ENCODE data around the gene ZNF552. TPM values are rescaled to one million over a fixed set of nuclear protein-coding genes. Genes with fewer than 3 reads are reported as not detected.
"Not testable (repeated sequence)": the region's sequence is repeated elsewhere in the genome, so short reads cannot be mapped to it uniquely, and the experiment has no call there.

Gene ZNF552
- total RNA-seq, 2 experiments from 2014 or later: 6.5 to 6.7 TPM

GRCh38 chr19:57802269-57802668 is 12.4 kb downstream of the ZNF552 start:
- Mint-ChIP-seq H3K27me3 (no peaks in the 10 kb centered on the region), H3K27ac (peak overlapping the region; percentile 3), H3K4me3 (no peak overlapping the region), H3K4me1 (ENCODE audit: low read depth) (peaks cover 26% of the 10 kb centered on the region), H3K9me3 (no peaks in the 10 kb centered on the region), H3K36me3 (ENCODE audit: low read depth) (peaks cover 32% of the 10 kb centered on the region)
- no peak for DNase-seq
- no peak for ATAC-seq
- no peak for TF ChIP-seq CTCF (IDR thresholded peaks at IDR 0.05)
- ChIA-PET POLR2A (interaction anchor here (0.6 kb wide), 2 partner anchors 21 to 81 kb away, joined by 3 to 4 read pairs; no protein-coding TSS in a partner anchor), CTCF (no interaction called here)
- intact Hi-C loops (cut with micrococcal nuclease): no loop called here

- H3K9me3 Mint-ChIP-seq: no peaks in the 10 kb centered on the region
- H3K27ac Mint-ChIP-seq: no peak overlapping the region
- TF ChIP-seq CTCF (IDR thresholded peaks at IDR 0.05): no peak
- ChIA-PET CTCF (interaction anchor here (0.6 kb wide), 1 partner anchor 124 kb away, joined by 3 read pairs; no protein-coding TSS in a partner anchor), POLR2A (interaction anchor here (0.9 to 1.4 kb wide), 3 partner anchors 9 to 21 kb away, joined by 3 to 4 read pairs (median 3); partner anchors contain the start of gene ZNF552)
- DNase-seq (no peak), ATAC-seq (no peak)
- intact Hi-C loops (cut with micrococcal nuclease): no loop called here
- peaks cover 26% of the 10 kb centered on the region for H3K4me1 Mint-ChIP-seq (ENCODE audit: low read depth)
- no peaks in the 10 kb centered on the region for H3K27me3 Mint-ChIP-seq
- peaks cover 34% of the 10 kb centered on the region for H3K36me3 Mint-ChIP-seq (ENCODE audit: low read depth)
- H3K4me3 Mint-ChIP-seq: no peak overlapping the region
These were observed 14.0 kb downstream of the ZNF552 start for GRCh38 chr19:57800696-57801095.

- H3K4me1 Mint-ChIP-seq (ENCODE audit: low read depth): not testable (repeated sequence)
These were observed 18.1 kb downstream of the ZNF552 start for GRCh38 chr19:57796580-57796979.

GRCh38 chr19:57789288-57789687 is 25.4 kb downstream of the ZNF552 start:
- intact Hi-C loops (cut with micrococcal nuclease): no loop called here
- H3K4me1 Mint-ChIP-seq (ENCODE audit: low read depth): peaks cover 5% of the 10 kb centered on the region
- ChIA-PET POLR2A (no interaction called here), CTCF (no interaction called here)
- TF ChIP-seq CTCF (IDR thresholded peaks at IDR 0.05): no peak
- no peak overlapping the region for H3K27ac Mint-ChIP-seq
- no peaks in the 10 kb centered on the region for H3K27me3 Mint-ChIP-seq
- no peak for DNase-seq
- no peak for ATAC-seq
- H3K36me3 Mint-ChIP-seq (ENCODE audit: low read depth): peaks cover 85% of the 10 kb centered on the region
- no peak overlapping the region for H3K4me3 Mint-ChIP-seq
- H3K9me3 Mint-ChIP-seq: peaks cover 40% of the 10 kb centered on the region

More at GRCh38 chr19:57796580-57796979, 18.1 kb downstream of the ZNF552 start:
- DNase-seq; POLR2A ChIA-PET; H3K27me3 Mint-ChIP-seq; intact Hi-C loops (cut with micrococcal nuclease); ATAC-seq; H3K4me3 Mint-ChIP-seq; CTCF ChIA-PET; H3K9me3 Mint-ChIP-seq; H3K27ac Mint-ChIP-seq: not testable (repeated sequence)
- peaks cover 48% of the 10 kb centered on the region for H3K36me3 Mint-ChIP-seq (ENCODE audit: low read depth)

- intact Hi-C loops (cut with micrococcal nuclease): no loop called here
- Mint-ChIP-seq H3K27me3 (no peaks in the 10 kb centered on the region), H3K27ac (no peak overlapping the region), H3K9me3 (peaks cover 40% of the 10 kb centered on the region), H3K36me3 (ENCODE audit: low read depth) (peaks cover 82% of the 10 kb centered on the region), H3K4me3 (no peak overlapping the region), H3K4me1 (ENCODE audit: low read depth) (peaks cover 5% of the 10 kb centered on the region)
- no peak for DNase-seq
- POLR2A ChIA-PET: interaction anchor here (1.4 kb wide), 1 partner anchor 79 kb away, joined by 3 read pairs; the partner anchor contains the start of gene ZNF154
- CTCF ChIA-PET: no interaction called here
- TF ChIP-seq CTCF (IDR thresholded peaks at IDR 0.05): no peak
- no peak for ATAC-seq
These were observed 26.5 kb downstream of the ZNF552 start for GRCh38 chr19:57788114-57788692.

Measured in activated CD8-positive, alpha-beta T cell treated with anti-CD3 and anti-CD28 coated beads for 36 hours (primary cell).